SK-N-SH (cell line): ENCODE measurements around the gene SLC9A7.

Experiments
- FOSL2 ChIP-seq: IDR thresholded peaks from 2 replicates; pipeline ENCODE4 v1.4.0; 2012; ENCODE audit warnings: low read depth, mild to moderate bottlenecking, moderate library complexity, borderline replicate concordance
- POLR2AphosphoS5 ChIP-seq: IDR thresholded peaks from 2 replicates; pipeline ENCODE4 v1.6.1; 2012; ENCODE audit warnings: low read depth, low read length
- RFX5 ChIP-seq: IDR thresholded peaks from 2 replicates; pipeline ENCODE4 v1.6.1; 2012; ENCODE audit warnings: mild to moderate bottlenecking, improper control_type of control experiment, low read length
- TF ChIP-seq, protein P1 (sequence below): fragments of 200-600 bp; sonication (generic); IDR thresholded peaks from 2 replicates; pipeline ENCODE4 v1.6.1; 2017; ENCODE audit warnings: antibody characterized with exemption, mild to moderate bottlenecking, moderate library complexity

DNA sequence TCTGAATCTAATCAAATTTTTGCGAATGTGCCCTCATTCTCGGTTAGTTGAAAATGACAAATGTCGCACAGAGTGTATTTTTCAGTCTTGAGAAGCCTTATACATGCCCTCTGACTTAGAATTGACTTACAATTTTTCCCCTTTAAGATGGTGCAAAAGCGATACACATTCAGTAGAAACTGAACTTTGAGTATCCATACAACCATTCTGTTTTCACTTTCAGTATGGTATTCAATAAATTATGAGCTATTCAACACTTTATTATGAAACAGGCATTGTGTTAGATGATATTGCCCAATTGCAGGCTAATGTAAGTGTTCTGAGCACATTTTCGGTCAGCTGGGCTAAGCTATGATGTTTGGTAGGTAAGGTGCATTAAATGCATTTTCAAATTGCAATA lies 43.4 kb downstream of the SLC9A7 start:
- TF ChIP-seq, protein P1, sequence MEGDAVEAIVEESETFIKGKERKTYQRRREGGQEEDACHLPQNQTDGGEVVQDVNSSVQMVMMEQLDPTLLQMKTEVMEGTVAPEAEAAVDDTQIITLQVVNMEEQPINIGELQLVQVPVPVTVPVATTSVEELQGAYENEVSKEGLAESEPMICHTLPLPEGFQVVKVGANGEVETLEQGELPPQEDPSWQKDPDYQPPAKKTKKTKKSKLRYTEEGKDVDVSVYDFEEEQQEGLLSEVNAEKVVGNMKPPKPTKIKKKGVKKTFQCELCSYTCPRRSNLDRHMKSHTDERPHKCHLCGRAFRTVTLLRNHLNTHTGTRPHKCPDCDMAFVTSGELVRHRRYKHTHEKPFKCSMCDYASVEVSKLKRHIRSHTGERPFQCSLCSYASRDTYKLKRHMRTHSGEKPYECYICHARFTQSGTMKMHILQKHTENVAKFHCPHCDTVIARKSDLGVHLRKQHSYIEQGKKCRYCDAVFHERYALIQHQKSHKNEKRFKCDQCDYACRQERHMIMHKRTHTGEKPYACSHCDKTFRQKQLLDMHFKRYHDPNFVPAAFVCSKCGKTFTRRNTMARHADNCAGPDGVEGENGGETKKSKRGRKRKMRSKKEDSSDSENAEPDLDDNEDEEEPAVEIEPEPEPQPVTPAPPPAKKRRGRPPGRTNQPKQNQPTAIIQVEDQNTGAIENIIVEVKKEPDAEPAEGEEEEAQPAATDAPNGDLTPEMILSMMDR = no peak
- TF ChIP-seq POLR2AphosphoS5 = no peak
- no peak for TF ChIP-seq RFX5
- no peak for TF ChIP-seq FOSL2
